GM12801 (cell line): ENCODE results near the gene LPIN1.

Experiments
- TF ChIP-seq, protein P1 (sequence below): IDR thresholded peaks from one replicate; pipeline ENCODE4 v1.5.1; 2011; ENCODE audit warnings: control low read depth; ENCODE audit not compliant: insufficient read length; ENCODE audit errors: extremely low read depth

LPIN1 gene

DNA sequence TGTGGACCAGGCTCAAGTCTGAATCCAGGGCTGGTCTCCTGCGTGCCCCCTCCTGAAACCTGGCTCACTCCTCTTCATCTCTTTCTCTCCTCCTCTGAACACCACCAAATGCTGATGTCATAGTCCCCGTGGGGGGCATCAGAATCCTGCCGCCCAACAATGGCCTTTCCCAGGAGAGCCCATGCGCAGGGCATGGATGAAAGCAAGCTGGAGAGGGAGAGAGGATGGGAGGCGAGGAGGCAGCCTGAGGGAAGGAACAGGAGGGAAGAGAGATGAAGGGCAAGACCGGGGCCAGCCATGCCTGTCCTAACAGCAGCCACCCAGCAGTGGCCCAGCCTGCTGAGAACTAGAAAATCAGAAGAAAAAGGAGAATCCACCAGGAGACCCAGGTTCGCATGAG, 22.3 kb upstream of the LPIN1 start:
- TF ChIP-seq, protein P1, sequence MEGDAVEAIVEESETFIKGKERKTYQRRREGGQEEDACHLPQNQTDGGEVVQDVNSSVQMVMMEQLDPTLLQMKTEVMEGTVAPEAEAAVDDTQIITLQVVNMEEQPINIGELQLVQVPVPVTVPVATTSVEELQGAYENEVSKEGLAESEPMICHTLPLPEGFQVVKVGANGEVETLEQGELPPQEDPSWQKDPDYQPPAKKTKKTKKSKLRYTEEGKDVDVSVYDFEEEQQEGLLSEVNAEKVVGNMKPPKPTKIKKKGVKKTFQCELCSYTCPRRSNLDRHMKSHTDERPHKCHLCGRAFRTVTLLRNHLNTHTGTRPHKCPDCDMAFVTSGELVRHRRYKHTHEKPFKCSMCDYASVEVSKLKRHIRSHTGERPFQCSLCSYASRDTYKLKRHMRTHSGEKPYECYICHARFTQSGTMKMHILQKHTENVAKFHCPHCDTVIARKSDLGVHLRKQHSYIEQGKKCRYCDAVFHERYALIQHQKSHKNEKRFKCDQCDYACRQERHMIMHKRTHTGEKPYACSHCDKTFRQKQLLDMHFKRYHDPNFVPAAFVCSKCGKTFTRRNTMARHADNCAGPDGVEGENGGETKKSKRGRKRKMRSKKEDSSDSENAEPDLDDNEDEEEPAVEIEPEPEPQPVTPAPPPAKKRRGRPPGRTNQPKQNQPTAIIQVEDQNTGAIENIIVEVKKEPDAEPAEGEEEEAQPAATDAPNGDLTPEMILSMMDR = no peak

DNA sequence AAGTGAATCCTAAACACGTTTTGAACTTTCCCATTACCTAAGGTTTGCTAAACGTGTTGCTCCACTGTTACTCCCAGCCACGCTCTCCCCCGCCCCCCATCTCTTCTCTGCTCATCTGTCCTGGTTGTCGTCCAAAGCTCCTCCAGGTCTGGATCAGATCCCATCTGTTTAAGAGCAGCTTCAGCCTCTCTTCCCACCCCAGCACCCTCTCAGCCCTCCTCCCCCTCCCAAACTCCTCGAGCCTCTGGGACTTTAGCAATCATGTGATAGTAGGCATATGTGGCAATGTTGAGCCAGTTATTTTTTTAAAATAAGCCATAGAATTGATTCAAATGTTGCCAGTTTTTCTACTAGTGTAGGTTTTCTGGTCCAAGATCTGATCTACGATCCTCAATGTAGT, 20.0 kb upstream of the LPIN1 start:
- TF ChIP-seq, protein P1 = no peak

DNA sequence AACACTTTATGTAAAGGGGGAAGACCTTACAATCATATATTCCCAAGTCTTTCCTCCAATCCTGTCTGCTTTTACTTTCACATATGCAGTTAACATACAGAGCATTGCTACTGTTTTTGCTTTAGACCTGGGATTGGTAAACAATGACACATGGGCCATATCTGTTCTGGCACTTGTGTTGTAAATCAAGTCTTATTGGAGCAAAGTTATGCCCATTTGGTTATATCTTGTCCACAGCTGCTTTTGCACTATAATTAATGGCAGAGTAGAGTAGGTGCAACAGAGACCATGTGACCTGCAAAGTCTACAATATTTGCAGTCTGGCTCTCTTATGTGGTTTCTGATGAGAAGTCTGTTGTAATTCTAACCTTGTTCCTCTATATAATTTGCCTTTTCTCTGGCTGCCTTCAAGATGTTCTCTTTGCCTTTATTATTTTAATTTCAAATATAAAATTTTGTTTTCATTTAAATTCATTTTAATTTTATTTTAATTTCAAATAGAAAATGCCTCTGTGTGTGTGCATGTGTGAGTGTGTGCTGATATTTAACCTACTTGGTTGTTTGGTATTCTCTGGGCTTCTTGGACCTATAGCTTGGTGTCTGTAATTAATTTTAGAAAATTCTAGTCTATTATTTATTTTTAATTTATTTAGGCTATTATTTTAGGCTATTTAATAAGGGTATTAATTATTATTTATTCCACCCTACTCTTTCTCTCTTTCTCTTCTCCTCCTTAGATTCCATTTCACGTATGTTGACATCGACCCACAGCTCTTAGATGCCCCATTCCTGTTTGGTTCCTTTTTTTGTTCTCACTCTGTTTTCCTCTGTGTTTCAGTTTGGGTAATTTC, 16.8 kb upstream of the LPIN1 start:
- TF ChIP-seq, protein P1 = no peak

DNA sequence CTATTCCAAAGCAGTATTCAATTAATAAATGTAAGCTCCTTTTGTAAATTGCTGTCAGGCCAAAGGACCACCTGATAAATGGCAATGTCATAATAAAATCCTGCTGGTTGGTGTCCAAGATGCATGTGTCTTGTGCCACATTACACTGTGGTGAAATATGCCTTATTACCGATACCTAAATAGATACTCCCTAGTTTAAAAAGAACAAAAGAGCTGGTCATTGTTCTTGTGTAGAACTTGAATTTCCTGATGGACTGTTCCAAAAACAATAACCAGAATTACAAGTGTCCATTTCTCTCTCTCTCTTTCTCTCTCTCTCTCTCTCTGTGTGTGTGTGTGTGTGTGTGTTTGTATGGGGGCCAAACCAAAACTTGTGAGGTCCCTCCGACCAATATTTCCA, 13.8 kb upstream of the LPIN1 start:
- TF ChIP-seq, protein P1 = no peak

DNA sequence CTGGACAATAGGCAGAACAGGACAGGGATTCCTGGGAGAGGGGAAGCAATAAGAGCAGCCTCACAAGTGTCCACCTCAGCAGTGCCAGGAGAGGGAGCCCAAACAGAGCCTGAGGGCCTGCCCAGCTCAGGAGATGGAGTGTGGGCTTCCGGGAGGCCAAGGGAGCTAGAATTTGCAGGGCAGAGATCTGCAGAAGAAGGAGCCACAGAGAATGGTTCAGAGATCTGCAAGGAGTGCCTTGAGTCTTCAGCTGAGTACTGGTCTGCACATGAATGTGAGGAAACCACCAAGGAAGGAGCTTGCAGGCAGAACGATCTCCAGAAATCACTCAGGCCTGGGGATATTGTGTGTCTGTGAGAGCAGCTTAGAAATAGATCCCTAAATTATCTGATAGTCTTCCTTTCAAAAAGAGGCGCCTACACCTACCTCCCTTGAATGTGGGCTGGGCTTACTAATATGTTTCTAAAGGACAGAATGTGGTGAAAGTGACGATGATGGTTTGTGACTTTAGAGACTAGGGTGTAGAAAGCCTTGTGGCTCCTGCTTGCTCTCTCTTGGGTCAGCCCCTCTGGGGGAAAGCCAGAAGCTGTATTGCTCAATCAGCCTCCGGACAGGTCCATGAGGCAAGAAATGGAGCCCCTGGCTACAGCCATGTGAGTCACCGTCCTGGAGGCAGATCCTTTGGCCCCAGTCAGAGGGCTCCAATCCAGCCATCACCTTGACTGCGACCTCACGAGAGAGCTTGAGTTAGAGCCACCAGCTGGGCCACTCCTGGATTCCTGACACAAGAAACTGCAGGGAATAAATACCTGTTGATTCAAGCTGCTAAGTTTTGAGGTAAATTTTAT, 7.6 kb upstream of the LPIN1 start:
- TF ChIP-seq, protein P1 = no peak

DNA sequence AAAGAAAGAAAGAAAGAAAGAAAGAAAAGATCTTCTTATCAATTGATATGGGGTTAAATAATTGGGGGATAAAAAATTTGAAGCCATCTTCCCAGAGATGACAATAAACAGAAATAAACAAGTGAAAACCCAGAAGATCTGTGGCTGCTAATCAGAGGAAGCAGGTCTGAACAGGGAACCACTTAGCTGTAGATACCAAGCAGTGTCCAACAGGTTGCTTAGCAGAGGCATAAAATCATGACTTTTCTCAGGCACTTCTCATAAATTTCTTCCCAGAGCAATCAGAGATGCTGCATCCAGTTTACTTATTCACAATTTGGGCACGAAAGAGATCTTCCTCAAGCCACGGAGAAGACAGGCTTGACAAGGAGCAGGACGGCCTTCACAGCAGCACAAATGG, 5.7 kb upstream of the LPIN1 start:
- TF ChIP-seq, protein P1 = no peak

DNA sequence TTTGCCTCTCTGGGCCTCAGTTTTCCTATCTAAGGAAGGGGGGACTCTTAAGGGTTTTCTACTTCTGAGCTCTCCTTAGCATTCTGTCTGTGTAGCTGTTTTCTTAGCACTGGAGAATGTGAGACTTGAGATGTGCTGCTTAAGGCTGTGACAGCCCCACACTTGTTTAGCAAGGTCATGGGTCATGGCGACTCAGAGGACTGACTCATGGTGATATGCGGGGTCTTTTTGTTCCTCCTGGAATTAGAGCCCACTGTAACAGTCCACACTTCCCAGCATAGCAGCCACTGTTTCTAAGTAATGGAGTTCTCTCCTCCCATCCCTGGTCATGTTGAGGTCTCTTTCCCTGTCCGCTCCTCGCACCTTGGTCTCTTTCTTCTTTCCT, 4.1 kb upstream of the LPIN1 start:
- TF ChIP-seq, protein P1 = no peak
